ENCODE results near the gene ADGRD2. TPM values are rescaled to one million over a fixed set of nuclear protein-coding genes. Genes with fewer than 3 reads are reported as not detected.

ADGRD2 gene
- total RNA-seq, 1 experiment from 2014 or later = not detected

GRCh38 chr9:124493218-124493617 lies 43.0 kb downstream of the ADGRD2 start:
- no peak for DNase-seq (ENCODE audit: extremely low read depth, low read depth)

GRCh38 chr9:124493794-124494479 lies 43.7 kb downstream of the ADGRD2 start:
- no peak for DNase-seq (ENCODE audit: extremely low read depth, low read depth)

- no peak for DNase-seq (ENCODE audit: extremely low read depth, low read depth)
Observed at GRCh38 chr9:124495126-124496074, 45.1 kb downstream of the ADGRD2 start.

- DNase-seq (ENCODE audit: extremely low read depth, low read depth) = no peak
Observed at GRCh38 chr9:124496075-124496449, 45.8 kb downstream of the ADGRD2 start.

- no peak for DNase-seq (ENCODE audit: extremely low read depth, low read depth)
Observed at GRCh38 chr9:124496463-124496862, 46.2 kb downstream of the ADGRD2 start.

GRCh38 chr9:124497441-124497840 lies 47.2 kb downstream of the ADGRD2 start:
- DNase-seq (ENCODE audit: extremely low read depth, low read depth) = no peak

GRCh38 chr9:124498040-124498439 lies 47.8 kb downstream of the ADGRD2 start:
- no peak for DNase-seq (ENCODE audit: extremely low read depth, low read depth)

- DNase-seq (ENCODE audit: extremely low read depth, low read depth) = no peak
Observed at GRCh38 chr9:124498499-124499146, 48.4 kb downstream of the ADGRD2 start.

GRCh38 chr9:124499216-124499615 lies 49.0 kb downstream of the ADGRD2 start:
- no peak for DNase-seq (ENCODE audit: extremely low read depth, low read depth)

- DNase-seq (ENCODE audit: extremely low read depth, low read depth) = no peak
Observed at GRCh38 chr9:124500028-124500795, 50.0 kb downstream of the ADGRD2 start.

GRCh38 chr9:124500796-124501611 lies 50.8 kb downstream of the ADGRD2 start:
- no peak for DNase-seq (ENCODE audit: extremely low read depth, low read depth)

- no peak for DNase-seq (ENCODE audit: extremely low read depth, low read depth)
Observed at GRCh38 chr9:124501771-124502320, 51.6 kb downstream of the ADGRD2 start.

- no peak for DNase-seq (ENCODE audit: extremely low read depth, low read depth)
Observed at GRCh38 chr9:124502711-124503702, 52.8 kb downstream of the ADGRD2 start.

- DNase-seq (ENCODE audit: extremely low read depth, low read depth) = no peak
Observed at GRCh38 chr9:124503713-124504529, 53.7 kb downstream of the ADGRD2 start.

- DNase-seq (ENCODE audit: extremely low read depth, low read depth) = no peak
Observed at GRCh38 chr9:124504530-124505005, 54.3 kb downstream of the ADGRD2 start.

GRCh38 chr9:124505006-124505900 lies 55.0 kb downstream of the ADGRD2 start:
- no peak for DNase-seq (ENCODE audit: extremely low read depth, low read depth)

All from NCI-H460 (cell line).